ENCODE data around the gene HS6ST1. TPM values are rescaled to one million over a fixed set of nuclear protein-coding genes. Genes with fewer than 3 reads are reported as not detected.

Gene HS6ST1
- total RNA-seq, 1 donor = 15.1 TPM

GRCh38 chr2:128232965-128233789, 85.5 kb downstream of the HS6ST1 start:
- no peaks in the 10 kb centered on the region for H3K9me3 ChIP-seq (ENCODE audit: low read depth, low read length)

GRCh38 chr2:128228894-128229293, 89.8 kb downstream of the HS6ST1 start:
- peaks cover 3% of the 10 kb centered on the region for H3K27me3 ChIP-seq (ENCODE audit: insufficient read depth, low read length)
- no peak overlapping the region for H3K4me3 ChIP-seq (ENCODE audit: low read length)
- H3K4me1 ChIP-seq (ENCODE audit: insufficient read depth, low read length) = peaks cover 11% of the 10 kb centered on the region

More at GRCh38 chr2:128232965-128233789, 85.5 kb downstream of the HS6ST1 start:
- H3K27me3 ChIP-seq (ENCODE audit: insufficient read depth, low read length) = peaks cover 3% of the 10 kb centered on the region
- peaks cover 11% of the 10 kb centered on the region for H3K4me1 ChIP-seq (ENCODE audit: insufficient read depth, low read length)
- peak overlapping the region; percentile 61 for H3K4me3 ChIP-seq (ENCODE audit: low read length)

GRCh38 chr2:128227862-128228261, 90.8 kb downstream of the HS6ST1 start:
- H3K27me3 ChIP-seq (ENCODE audit: insufficient read depth, low read length) = peaks cover 3% of the 10 kb centered on the region
- H3K4me3 ChIP-seq (ENCODE audit: low read length) = no peak overlapping the region
- peaks cover 4% of the 10 kb centered on the region for H3K4me1 ChIP-seq (ENCODE audit: insufficient read depth, low read length)
- H3K9me3 ChIP-seq (ENCODE audit: low read depth, low read length) = no peaks in the 10 kb centered on the region

More at GRCh38 chr2:128228894-128229293, 89.8 kb downstream of the HS6ST1 start:
- no peaks in the 10 kb centered on the region for H3K9me3 ChIP-seq (ENCODE audit: low read depth, low read length)

- Histone ChIP-seq H3K9me3 (ENCODE audit: low read depth, low read length) (no peaks in the 10 kb centered on the region), H3K27me3 (ENCODE audit: insufficient read depth, low read length) (no peaks in the 10 kb centered on the region), H3K4me1 (ENCODE audit: insufficient read depth, low read length) (no peaks in the 10 kb centered on the region), H3K4me3 (ENCODE audit: low read length) (no peak overlapping the region)
These were observed 98.8 kb downstream of the HS6ST1 start for GRCh38 chr2:128219891-128220290.

GRCh38 chr2:128217671-128218070, 101.0 kb downstream of the HS6ST1 start:
- Histone ChIP-seq H3K4me3 (ENCODE audit: low read length) (no peak overlapping the region), H3K9me3 (ENCODE audit: low read depth, low read length) (no peaks in the 10 kb centered on the region), H3K4me1 (ENCODE audit: insufficient read depth, low read length) (no peaks in the 10 kb centered on the region), H3K27me3 (ENCODE audit: insufficient read depth, low read length) (no peaks in the 10 kb centered on the region)

GRCh38 chr2:128215897-128216642, 102.6 kb downstream of the HS6ST1 start:
- H3K27me3 ChIP-seq (ENCODE audit: insufficient read depth, low read length) = no peaks in the 10 kb centered on the region

More at GRCh38 chr2:128215897-128216642, 102.6 kb downstream of the HS6ST1 start:
- no peaks in the 10 kb centered on the region for H3K9me3 ChIP-seq (ENCODE audit: low read depth, low read length)
- no peaks in the 10 kb centered on the region for H3K4me1 ChIP-seq (ENCODE audit: insufficient read depth, low read length)
- no peak overlapping the region for H3K4me3 ChIP-seq (ENCODE audit: low read length)

Other genes with a start within 250 kb of the HS6ST1 start
- gene UGGT1, start 227.7 kb downstream of the HS6ST1 start, total RNA-seq = 44.4 TPM

Measured in mononuclear cell (primary cell).